AG09319 (cell line): ENCODE measurements around the gene BRME1.

Experiments
- DNase-seq: peaks from one replicate; pipeline ENCODE4 v3.0.0-alpha.2; 2010; ENCODE audit warnings: low read depth; ENCODE audit errors: extremely low read depth
- CTCF ChIP-seq: IDR thresholded peaks from 2 replicates; pipeline ENCODE4 v1.5.1; 2011; ENCODE audit warnings: low read depth, mild to moderate bottlenecking, inconsistent platforms, low read length, moderate library complexity

BRME1 gene

GRCh38 chr19:13946414-13946813, 40.5 kb upstream of the BRME1 start:
- no peak for DNase-seq
- TF ChIP-seq CTCF, result no peak

- no peak for TF ChIP-seq CTCF
- DNase-seq, result no peak
These were observed 36.2 kb upstream of the BRME1 start for GRCh38 chr19:13942023-13942684.

GRCh38 chr19:13938301-13939064, 32.6 kb upstream of the BRME1 start, which contains the start of gene PODNL1:
TSS of gene PODNL1 (minus strand) at chr19:13938417. CDS start at chr19:13938181, 236 bp downstream.
- peak; percentile 71 for DNase-seq
- TF ChIP-seq CTCF, result no peak

GRCh38 chr19:13937479-13938300, 31.8 kb upstream of the BRME1 start:
- TF ChIP-seq CTCF, result no peak
- DNase-seq, result no peak

- DNase-seq, result no peak
These were observed 30.0 kb upstream of the BRME1 start for GRCh38 chr19:13935765-13936510.

GRCh38 chr19:13934785-13935109, 28.8 kb upstream of the BRME1 start:
- DNase-seq, result no peak
- no peak for TF ChIP-seq CTCF

More at GRCh38 chr19:13935765-13936510, 30.0 kb upstream of the BRME1 start:
- no peak for TF ChIP-seq CTCF
